Esophagus muscularis mucosa (tissue), 4 donors: ENCODE data around the gene SCYL3. TPM values are rescaled to one million over a fixed set of nuclear protein-coding genes. Genes with fewer than 3 reads are reported as not detected.
A peak's percentile ranks its signal among the peaks of the same experiment; 100 is the strongest.
"Not testable (repeated sequence)": the region's sequence is repeated elsewhere in the genome, so short reads cannot be mapped to it uniquely, and the experiment has no call there.

Source experiments
- DNase-seq: peaks from one replicate; pipeline ENCODE4 v3.0.0-alpha.2; 2017; ENCODE audit errors: extremely low spot score
- H3K27ac ChIP-seq, 4 donors: fragments of 200-600 bp; sonication (generic); replicated peaks in 1 of 4; 1 replicate in 3 of 4; 2 replicates in 1 of 4; pipeline ENCODE4 v1.5.1; 2016 to 2019; ENCODE audit warnings: mild to moderate bottlenecking in 1 of 4
- H3K27me3 ChIP-seq, 4 donors: fragments of 200-600 bp; sonication (generic); one replicate each; pipeline versions ENCODE4 v1.5.1 to v1.6.0; 2016 to 2019
- H3K36me3 ChIP-seq, 4 donors: fragments of 200-600 bp; sonication (generic); one replicate each; pipeline ENCODE4 v1.5.1; 2016 to 2019
- H3K4me1 ChIP-seq, 4 donors: fragments of 200-600 bp; sonication (generic); one replicate each; pipeline ENCODE4 v1.5.1; 2016 to 2019
- H3K4me3 ChIP-seq, 4 donors: fragments of 200-600 bp; sonication (generic); 1 replicate in 2 of 4; 2 replicates in 2 of 4; pipeline ENCODE4 v1.5.1; 2016 to 2019; ENCODE audit warnings: mild to moderate bottlenecking in 4 of 4, moderate library complexity in 1 of 4
- H3K9me3 ChIP-seq, 4 donors: fragments of 200-600 bp; sonication (generic); 1 replicate in 3 of 4; 2 replicates in 1 of 4; pipeline ENCODE4 v1.5.1; 2016 to 2019
- EP300 ChIP-seq: sonication (generic); formaldehyde crosslinking; IDR thresholded peaks from one replicate; pipeline ENCODE4 v1.6.1; 2017; ENCODE audit warnings: antibody characterized with exemption
- POLR2A ChIP-seq: fragments of 450-650 bp; IDR thresholded peaks from one replicate; pipeline ENCODE4 v1.6.1; 2017; ENCODE audit warnings: antibody characterized with exemption, moderate library complexity, mild to moderate bottlenecking, low read depth
- POLR2AphosphoS5 ChIP-seq, 2 donors: sonication (generic); formaldehyde crosslinking; IDR thresholded peaks; one replicate each; pipeline ENCODE4 v1.6.1; 2017; ENCODE audit warnings: antibody characterized with exemption in 2 of 2
- WGBS: methylation state at CpG from one replicate; pipeline ENCODE4 v1.1.5; 2018; 5-methylcytosine and 5-hydroxymethylcytosine counted together
- intact Hi-C: fragments of 100-400 bp; cut with DNase I; formaldehyde crosslinking; loops from one replicate; pipeline ENCODE4 v1.15.1; 2023
- total RNA-seq, 4 donors: library from RNA; depleted of rRNA; stranded (reverse); fragments of >200 nt; gene quantifications; one replicate each; pipeline versions ENCODE4 v1.1.0 to v1.2.1, GENCODE V29; 2016
- TF ChIP-seq, protein P1 (sequence below), 3 experiments: fragments of 200-600 bp in 2 of 3; fragments of 450-650 bp in 1 of 3; sonication (generic) in 2 of 3; IDR thresholded peaks; one replicate each; pipeline ENCODE4 v1.5.1; 2017 to 2019; ENCODE audit warnings: antibody characterized with exemption in 3 of 3, mild to moderate bottlenecking in 2 of 3, moderate library complexity in 1 of 3

Gene SCYL3
- total RNA-seq, 4 donors from 2014 or later = 10.2 to 11.8 (median 10.3) TPM

DNA sequence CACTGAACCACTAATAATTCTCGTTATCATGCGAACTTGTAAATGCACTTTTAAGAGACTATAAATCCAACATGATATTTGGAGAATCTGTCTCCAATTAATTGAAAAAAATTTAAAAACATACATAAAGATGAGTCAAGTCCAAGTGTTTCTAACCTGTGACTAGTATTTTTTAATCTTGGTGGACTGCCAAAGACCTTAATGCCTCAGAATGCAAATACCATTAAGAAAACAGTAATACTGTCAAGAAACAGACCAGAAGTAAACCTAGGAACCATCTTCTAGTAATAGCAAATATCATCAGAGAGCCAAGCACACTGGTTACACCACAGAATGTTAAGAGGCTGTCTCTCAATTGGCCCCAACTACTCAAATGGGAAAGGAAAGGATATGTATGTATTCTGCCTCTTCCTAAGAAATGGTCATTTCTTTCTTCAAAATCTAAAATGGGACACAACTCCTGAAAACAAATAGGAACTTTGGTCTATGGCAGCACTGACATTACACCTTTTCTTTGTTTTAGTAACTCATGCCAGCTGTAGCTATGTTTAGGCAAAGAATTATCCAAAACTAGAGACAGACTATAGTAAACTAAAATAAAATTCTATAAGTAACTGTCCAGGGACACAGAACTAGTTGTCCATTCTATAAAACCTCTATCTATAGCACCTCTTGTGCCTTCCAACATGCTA lies 15.8 kb downstream of the SCYL3 start:
- 82% methylated on average over 2 of the region's 2 CpGs for WGBS

DNA sequence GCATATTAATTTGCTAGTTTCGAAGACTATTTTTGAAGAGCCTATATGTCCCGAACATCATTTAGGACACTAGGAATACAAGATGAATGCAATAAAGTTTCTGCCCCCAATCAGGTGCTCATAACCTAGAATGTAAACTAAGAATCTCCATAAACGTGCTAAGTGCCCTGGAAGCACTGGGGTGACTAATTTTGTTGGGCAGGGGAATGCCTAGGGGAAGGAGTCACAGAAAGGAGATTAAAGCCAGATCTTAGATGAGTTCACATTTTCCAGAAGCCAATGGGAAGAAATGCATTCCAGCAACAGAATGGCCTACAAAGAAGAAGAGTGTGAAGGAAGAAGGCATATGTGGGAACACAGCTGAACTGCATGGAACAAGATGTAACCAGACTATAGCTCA lies 19.5 kb downstream of the SCYL3 start:
- no peak for DNase-seq
- WGBS = 72% methylated on average over 3 of the region's 3 CpGs
- no peaks in the 10 kb centered on the region for H3K27me3 ChIP-seq
- peaks cover 47 to 93% (median 75%) of the 10 kb centered on the region in 4 donors for H3K36me3 ChIP-seq
- intact Hi-C loops = no loop called here
- H3K27ac ChIP-seq = no peak overlapping the region
- TF ChIP-seq POLR2A (no peak), EP300 (no peak), POLR2AphosphoS5 (IDR thresholded peaks at IDR 0.05) (no peak)
- TF ChIP-seq, protein P1, sequence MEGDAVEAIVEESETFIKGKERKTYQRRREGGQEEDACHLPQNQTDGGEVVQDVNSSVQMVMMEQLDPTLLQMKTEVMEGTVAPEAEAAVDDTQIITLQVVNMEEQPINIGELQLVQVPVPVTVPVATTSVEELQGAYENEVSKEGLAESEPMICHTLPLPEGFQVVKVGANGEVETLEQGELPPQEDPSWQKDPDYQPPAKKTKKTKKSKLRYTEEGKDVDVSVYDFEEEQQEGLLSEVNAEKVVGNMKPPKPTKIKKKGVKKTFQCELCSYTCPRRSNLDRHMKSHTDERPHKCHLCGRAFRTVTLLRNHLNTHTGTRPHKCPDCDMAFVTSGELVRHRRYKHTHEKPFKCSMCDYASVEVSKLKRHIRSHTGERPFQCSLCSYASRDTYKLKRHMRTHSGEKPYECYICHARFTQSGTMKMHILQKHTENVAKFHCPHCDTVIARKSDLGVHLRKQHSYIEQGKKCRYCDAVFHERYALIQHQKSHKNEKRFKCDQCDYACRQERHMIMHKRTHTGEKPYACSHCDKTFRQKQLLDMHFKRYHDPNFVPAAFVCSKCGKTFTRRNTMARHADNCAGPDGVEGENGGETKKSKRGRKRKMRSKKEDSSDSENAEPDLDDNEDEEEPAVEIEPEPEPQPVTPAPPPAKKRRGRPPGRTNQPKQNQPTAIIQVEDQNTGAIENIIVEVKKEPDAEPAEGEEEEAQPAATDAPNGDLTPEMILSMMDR (IDR thresholded peaks at IDR 0.05) = no peak
- H3K4me1 ChIP-seq = peaks cover 6 to 24% (median 10%) of the 10 kb centered on the region in 4 donors
- no peak overlapping the region for H3K4me3 ChIP-seq
- no peaks in the 10 kb centered on the region for H3K9me3 ChIP-seq

More for the DNA sequence above, 15.8 kb downstream of the SCYL3 start:
- no peak overlapping the region for H3K4me3 ChIP-seq
- H3K4me1 ChIP-seq = peaks cover 6 to 26% (median 12%) of the 10 kb centered on the region in 4 donors
- H3K27ac ChIP-seq = peak overlapping the region in 1 of 4 donors; percentile 16
- intact Hi-C loops = no loop called here
- no peaks in the 10 kb centered on the region for H3K27me3 ChIP-seq
- no peak for DNase-seq
- no peaks in the 10 kb centered on the region for H3K9me3 ChIP-seq
- TF ChIP-seq, protein P1 (IDR thresholded peaks at IDR 0.05) = no peak
- TF ChIP-seq POLR2A (no peak), EP300 (no peak), POLR2AphosphoS5 (IDR thresholded peaks at IDR 0.05) (no peak)
- peaks cover 24 to 68% (median 50%) of the 10 kb centered on the region in 4 donors for H3K36me3 ChIP-seq

DNA sequence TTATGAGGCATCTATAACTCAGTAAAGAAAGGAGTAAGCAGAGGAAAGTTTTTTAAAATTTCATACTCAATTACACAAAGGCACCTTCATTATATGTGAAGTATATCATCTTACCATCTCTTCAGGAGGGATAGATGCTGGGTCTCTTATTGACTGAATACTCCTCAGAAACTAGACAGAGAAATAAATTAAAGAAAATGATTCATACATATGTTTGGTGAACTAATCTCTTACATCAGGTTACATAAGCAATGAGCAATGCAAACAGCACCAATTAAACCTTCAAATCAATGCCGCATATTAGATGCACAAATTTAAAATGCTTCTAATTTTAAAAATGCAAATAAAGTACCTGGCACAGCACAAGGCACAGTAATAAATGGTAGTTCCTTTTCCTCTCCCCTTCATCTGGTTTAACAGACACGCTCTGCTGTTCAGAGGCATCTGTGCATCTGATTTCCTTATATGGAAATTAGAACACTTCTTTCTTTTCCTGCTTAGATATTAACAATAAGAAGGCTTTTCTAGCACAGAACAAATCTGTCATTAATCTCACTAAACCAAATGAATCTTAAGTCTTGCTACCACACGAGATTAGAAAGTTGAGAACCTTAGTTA lies 20.0 kb downstream of the SCYL3 start:
- no peak for DNase-seq
- H3K9me3 ChIP-seq = no peaks in the 10 kb centered on the region
- H3K27ac ChIP-seq = no peak overlapping the region
- no peak overlapping the region for H3K4me3 ChIP-seq
- peaks cover 52 to 99% (median 77%) of the 10 kb centered on the region in 4 donors for H3K36me3 ChIP-seq
- intact Hi-C loops = no loop called here
- peaks cover 2 to 18% (median 7%) of the 10 kb centered on the region in 4 donors for H3K4me1 ChIP-seq
- WGBS = 60% methylated on average over 3 of the region's 3 CpGs
- TF ChIP-seq, protein P1 (IDR thresholded peaks at IDR 0.05) = no peak
- TF ChIP-seq EP300 = no peak
- TF ChIP-seq POLR2A = no peak
- TF ChIP-seq POLR2AphosphoS5 (IDR thresholded peaks at IDR 0.05) = no peak
- no peaks in the 10 kb centered on the region for H3K27me3 ChIP-seq

DNA sequence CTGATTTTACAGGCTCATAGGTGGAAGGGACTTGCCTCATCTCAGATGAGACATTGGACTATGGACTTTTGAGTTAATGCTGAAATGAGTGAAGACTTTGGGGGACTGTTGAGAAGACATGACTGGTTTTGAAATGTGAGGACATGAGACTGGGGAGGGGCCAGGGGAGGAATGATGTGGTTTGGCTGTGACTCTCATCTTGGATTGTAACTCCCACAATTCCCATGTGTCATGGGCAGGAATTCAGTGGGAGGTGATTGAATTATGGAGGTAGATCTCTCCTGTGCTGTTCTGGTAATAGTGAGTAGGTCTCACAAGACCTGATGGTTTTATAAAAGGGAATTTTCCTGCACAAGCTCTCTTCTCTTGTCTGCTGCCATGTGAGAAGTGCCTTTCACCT lies 20.8 kb downstream of the SCYL3 start:
- no peak overlapping the region for H3K4me3 ChIP-seq
- peaks cover 57 to 99% (median 81%) of the 10 kb centered on the region in 4 donors for H3K36me3 ChIP-seq
- no peak overlapping the region for H3K27ac ChIP-seq
- peaks cover 0 to 10% (median 2%) of the 10 kb centered on the region in 4 donors for H3K4me1 ChIP-seq
- no peak for TF ChIP-seq POLR2A
- TF ChIP-seq POLR2AphosphoS5 (IDR thresholded peaks at IDR 0.05) = no peak
- TF ChIP-seq EP300 = no peak
- TF ChIP-seq, protein P1 (IDR thresholded peaks at IDR 0.05) = no peak
- no peak for DNase-seq
- H3K27me3 ChIP-seq = no peaks in the 10 kb centered on the region
- no peaks in the 10 kb centered on the region for H3K9me3 ChIP-seq
- intact Hi-C loops = no loop called here

DNA sequence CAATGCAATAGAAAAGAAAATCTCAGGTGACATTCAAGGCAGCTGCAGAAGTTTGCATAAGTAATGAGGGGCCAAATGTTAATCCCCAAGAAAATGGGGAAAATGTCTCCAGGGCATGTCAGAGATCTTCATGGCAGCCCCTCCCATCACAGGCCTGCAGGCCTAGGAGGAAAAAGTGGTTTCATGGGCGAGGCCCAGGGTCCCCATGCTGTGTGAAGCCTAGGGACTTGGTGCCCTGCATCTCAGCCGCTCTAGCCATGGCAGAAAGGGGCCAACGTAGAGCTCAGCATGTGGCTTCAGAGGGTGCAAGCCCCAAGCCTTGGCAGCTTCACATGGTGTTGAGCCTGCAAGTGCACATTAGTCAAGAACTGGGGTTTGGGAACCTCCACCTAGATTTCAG lies 21.7 kb downstream of the SCYL3 start:
- H3K4me3 ChIP-seq, DNase-seq, H3K4me1 ChIP-seq, intact Hi-C loops, H3K9me3 ChIP-seq, H3K27me3 ChIP-seq, H3K27ac ChIP-seq: not testable (repeated sequence)
- WGBS = 100% methylated on average over 2 of the region's 3 CpGs
- peaks cover 61 to 100% (median 82%) of the 10 kb centered on the region in 4 donors for H3K36me3 ChIP-seq
